ENCODE measurements around the gene SMC4.
A peak's percentile ranks its signal among the peaks of the same experiment; 100 is the strongest.

The SMC4 gene

GRCh38 chr3:160395297-160395696, 4.2 kb upstream of the SMC4 start:
- DNase-seq: no peak

DNA sequence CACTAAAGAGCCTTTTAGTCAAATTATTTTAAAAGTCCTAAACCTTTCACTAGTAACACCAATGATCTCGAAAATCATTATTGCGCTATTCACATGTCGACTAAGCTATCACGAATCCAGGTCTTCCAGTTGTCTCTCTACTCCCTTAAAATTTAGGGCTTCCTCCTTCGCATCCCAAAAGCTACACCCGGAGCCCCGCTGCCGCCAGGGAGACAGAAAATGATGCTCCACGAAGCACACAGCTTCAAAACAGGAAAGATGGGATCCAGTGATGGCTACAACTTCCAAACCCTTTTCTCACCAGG, 678 bp upstream of the SMC4 start:
- DNase-seq: no peak

DNA sequence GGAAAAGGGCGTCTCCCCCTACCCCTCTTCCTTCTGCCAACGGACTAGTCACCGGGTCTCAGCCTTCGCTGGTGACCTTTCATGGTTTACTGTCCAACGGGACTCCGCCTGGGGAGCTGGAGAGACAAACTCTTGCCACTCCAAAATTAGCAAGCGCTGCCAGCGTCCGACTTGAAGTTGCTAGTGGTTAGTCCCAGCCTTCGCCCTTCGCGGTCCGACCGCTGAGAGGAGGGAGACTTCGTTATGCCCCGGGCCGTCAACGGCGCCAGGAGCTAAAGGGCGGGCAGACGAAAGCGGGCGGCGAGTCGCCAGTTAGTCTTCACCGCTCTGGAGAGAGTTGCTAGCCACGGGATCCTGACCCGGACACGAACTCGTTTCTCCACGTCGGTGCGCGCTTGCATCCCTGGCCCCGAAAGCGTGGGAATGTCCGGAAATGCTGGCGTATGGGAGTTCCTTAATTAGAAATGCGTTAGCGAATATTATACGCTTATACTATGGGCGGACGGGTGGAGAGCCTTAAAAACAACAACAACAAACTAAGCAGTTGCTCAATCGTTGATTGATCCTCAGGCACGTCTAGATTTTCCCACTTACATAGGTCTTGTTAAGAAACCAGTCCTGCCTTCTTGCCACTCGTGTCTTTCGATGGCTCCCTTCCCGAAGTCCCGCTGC, 716 bp downstream of the SMC4 start:
- DNase-seq: peak; percentile 34

GRCh38 chr3:160400702-160401150, 1.3 kb downstream of the SMC4 start:
- DNase-seq: no peak

GRCh38 chr3:160401291-160402095, 2.0 kb downstream of the SMC4 start:
- no peak for DNase-seq

- DNase-seq: no peak
Observed at GRCh38 chr3:160402221-160403027, 3.0 kb downstream of the SMC4 start.

DNA sequence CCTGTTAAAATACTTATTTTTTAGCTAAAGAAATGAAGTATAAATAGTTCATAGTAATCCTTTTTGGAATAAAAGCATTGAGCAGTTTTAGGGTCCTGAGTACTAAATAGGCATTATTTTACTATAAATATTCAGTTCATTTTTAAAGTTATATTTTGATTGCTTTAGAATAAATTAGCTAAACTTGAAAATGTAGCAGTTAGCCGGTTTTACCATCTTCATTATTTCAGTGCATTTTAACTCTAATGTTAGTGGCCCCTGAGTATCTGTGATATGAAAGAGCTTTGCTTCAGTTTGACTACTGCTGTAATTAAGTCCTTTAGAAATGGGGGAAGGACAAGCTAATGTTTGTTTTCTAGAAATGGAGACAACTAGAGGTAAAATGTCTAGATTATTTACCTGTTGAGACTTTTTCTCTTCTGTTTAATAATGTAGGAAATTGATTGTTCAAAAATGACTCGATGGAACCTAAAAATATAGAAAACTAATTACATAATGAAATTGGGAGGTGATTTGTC, 3.6 kb downstream of the SMC4 start:
- no peak for DNase-seq

DNA sequence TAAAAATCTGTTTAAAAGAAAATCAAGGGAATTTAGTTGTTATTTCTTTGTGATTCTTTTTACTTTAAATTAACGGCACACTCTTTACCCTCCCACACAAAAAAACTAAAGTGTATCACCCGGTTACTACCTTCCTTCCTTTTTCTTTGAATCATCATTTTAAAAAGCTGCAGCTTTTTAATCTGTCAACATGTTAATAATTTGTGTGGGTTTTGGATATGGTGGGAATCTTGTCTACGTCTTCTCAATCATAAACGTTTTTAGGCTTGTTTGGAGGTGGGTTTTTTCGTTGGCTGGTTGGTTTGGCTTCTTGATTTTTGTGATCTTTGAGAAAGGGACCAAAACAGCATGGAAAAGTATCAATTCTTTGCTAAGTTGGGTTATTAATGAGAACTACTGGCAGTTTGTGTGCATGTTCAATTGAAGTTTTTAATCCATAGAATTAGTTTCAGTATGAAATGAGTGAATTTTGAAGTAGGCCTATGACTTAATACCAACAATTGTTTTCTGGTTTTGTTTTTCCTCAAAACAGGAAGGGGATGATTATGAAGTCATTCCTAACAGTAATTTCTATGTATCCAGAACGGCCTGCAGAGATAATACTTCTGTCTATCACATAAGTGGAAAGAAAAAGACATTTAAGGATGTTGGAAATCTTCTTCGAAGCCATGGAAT, 4.5 kb downstream of the SMC4 start:
- no peak for DNase-seq

GRCh38 chr3:160409812-160410610, 10.6 kb downstream of the SMC4 start:
- DNase-seq: no peak

DNA sequence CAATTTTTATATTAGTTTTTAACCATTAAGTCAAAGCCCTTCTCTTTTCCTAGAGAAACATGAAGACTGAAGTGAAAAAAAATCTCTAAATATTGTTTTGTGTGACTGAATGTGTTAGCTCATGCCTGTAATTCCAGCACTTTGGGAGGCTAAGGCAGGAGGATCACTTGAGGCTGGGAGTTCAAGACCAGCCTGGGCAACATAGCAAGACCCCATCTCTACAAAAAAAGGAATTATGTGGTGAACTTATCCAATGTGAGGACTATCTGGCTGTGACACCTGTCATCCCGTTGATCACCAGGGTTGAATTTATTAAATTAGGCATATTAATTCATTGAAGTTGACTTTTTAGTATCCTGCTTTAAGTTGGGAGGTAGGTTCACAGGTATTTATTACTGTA, 13.0 kb downstream of the SMC4 start:
- DNase-seq: no peak

GRCh38 chr3:160413613-160414248, 14.3 kb downstream of the SMC4 start:
- DNase-seq: peak; percentile 76

DNA sequence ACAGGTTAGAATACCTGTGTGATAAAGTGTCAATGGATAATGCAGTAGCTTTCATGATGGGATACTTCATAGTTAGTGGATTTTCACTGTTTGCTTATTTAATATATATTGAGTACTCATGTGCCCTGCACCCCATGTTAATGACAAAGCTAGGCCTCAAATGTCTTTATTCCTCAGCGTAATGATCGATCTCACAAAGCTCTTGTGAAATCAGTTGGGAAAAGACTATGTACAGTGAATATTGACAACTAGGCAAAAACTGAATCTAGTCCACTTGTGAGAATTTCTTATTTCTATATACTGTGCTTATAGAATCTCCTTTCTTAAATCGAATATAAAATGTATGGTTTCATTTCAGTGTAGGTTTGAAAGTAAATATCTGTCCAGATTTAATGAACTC, 17.9 kb downstream of the SMC4 start:
- DNase-seq: no peak

GRCh38 chr3:160427832-160428424, 28.5 kb downstream of the SMC4 start:
- no peak for DNase-seq

GRCh38 chr3:160434071-160434470, 34.6 kb downstream of the SMC4 start:
- no peak for DNase-seq

DNA sequence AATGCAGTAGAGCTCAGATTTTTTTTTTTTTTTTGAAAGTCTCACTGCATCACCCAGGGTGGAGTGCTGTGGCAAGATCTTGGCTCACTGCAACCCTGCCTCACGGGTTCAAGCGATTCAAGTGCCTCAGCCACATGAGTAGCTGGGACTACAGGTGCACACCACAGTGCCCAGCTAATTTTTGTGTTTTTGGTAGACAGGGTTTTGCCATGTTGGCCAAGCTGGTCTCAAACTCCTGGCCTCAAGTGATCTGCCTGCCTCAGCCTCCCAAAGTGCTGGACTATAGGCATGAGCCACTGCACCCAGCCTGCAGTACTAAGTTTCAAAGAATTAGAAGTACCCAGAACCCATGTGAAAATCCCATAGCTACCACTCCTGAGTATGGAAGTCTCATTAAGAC, 35.6 kb downstream of the SMC4 start:
- no peak for DNase-seq

GRCh38 chr3:160435747-160436146, 36.3 kb downstream of the SMC4 start:
- DNase-seq: no peak

DNA sequence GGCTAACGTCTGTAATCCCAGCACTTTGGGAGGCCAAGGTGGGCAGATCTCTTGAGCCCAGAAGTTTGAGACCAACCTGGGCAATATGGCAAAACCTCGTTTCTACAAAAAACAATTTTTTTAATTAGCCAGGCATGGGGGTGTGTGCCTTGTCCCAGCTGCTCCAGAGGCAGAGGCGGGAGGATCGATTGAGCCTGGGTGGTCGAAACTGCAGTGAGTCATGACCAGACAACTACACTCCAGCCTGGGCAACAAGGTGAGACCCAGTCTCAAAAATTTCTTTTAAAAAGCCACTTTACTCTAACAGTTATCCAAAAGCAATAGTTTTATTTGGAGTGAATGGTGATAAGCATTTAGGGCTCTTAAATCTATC, 37.6 kb downstream of the SMC4 start:
- DNase-seq: no peak

- DNase-seq: no peak
Observed at GRCh38 chr3:160440687-160441086, 41.2 kb downstream of the SMC4 start.

DNA sequence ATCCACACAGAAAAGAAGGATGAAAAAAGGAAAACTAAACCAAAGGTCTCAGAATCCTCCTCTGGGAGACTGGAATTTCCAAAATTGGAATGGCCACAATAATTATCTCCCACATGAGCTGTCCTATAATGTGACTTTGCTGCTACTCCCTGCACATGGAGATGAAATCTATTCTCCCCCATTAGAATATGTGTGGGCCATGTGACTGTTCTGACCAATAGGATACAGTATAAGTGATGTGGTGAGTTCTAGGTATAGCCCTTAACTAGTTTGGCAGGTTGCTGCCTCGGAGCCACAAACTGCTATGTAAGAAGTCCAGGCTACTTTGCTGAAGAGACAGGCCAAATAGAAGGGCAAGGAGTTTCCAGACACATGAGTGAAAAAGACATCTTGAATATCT, 45.0 kb downstream of the SMC4 start:
- peak; percentile 9 for DNase-seq

DNA sequence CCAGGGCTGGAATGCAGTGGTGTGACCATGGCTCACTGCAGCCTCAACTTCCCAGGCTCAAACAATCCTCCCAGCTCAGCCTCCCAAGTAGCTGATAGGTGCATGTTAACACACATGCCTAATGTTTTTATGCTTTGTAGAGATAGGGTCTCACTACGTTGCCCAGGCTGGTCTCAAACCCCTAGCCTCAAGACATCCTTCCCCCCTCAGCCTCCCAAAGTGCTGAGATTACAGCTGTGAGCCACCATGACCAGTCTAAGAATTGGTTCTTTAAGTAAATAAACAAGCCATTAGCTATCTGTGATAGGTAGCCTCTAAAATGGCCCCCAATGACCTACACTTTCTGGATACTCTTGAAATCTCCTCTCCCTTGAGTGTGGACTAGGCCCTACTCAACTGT, 46.4 kb downstream of the SMC4 start:
- DNase-seq: no peak

- no peak for DNase-seq
Observed at GRCh38 chr3:160446522-160447056, 47.1 kb downstream of the SMC4 start.

All from CD4-positive, alpha-beta T cell treated with Interleukin-12 subunit alpha and Interleukin-12 subunit beta, for 1 hour (primary cell).